NCI-H446 (cell line): ENCODE data around the gene PLXNC1.

ENCODE experiments used
- DNase-seq, 2 experiments: peaks; one replicate each; lab custom pipeline; 2025; lab: John Stamatoyannopoulos, UW

PLXNC1 gene

DNA sequence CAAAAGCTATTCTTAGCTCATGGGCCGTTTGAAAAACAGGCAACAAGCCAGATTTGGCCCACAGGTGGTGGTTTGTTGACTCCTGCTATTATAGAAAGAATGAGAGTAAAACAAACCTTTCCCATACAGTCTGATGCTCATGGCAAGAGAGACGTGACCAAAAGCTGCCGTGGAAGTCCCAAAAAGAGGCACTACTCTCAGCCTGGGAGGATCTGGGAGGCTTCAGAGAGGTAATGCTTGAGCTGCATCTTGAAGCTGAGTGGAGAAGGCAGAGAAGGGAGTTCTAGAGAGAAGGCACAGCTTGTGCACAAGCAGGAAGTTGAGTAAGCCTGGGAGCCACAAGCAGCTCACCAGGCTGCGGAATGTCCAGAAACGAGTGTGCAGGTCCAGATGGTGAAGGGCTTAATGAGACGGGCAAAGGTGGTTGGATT lies 9.6 kb downstream of the PLXNC1 start:
- no peak for DNase-seq

DNA sequence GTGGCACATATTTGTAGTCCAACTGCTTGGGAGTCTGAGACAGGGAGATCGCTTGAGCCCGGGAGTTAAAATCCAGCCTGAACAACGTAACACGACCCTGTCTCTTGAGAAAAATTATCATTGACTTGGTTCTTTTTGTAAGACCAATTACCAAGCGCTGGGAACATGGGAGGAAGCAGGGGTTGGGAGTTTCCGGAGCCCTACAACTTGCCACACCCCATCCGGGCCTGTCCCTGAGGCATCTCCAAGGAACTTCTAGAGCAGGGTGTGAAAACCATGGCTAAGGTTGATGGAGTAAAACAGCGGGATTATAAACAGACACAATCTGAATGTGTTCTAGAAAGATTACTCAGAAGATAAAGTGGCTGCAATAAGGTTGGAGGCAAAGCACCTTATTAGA lies 10.3 kb downstream of the PLXNC1 start:
- no peak for DNase-seq

- DNase-seq: no peak
Observed at GRCh38 chr12:94162108-94162507, 13.7 kb downstream of the PLXNC1 start.

DNA sequence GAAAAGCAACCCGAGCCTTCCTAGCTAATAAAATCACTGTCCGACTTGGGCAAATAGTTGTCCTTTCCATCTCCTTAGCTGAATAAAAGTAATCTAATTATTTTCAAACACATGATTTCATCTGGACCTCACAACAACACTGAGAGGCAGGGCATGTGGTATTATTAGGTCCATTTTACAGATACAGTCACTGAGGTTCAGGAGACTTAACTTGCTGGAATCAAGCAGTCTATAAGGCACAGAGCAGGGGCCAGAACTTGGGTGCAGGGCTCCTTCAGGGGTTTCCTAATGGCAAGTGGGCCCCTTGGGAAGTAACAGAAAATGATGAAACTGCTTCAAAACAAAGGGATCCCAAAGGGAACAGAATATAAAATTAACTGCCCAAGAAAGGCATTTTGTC lies 15.5 kb downstream of the PLXNC1 start:
- no peak for DNase-seq

GRCh38 chr12:94165138-94165537 lies 16.8 kb downstream of the PLXNC1 start:
- DNase-seq: no peak

GRCh38 chr12:94165670-94166364 lies 17.4 kb downstream of the PLXNC1 start:
- DNase-seq: no peak

DNA sequence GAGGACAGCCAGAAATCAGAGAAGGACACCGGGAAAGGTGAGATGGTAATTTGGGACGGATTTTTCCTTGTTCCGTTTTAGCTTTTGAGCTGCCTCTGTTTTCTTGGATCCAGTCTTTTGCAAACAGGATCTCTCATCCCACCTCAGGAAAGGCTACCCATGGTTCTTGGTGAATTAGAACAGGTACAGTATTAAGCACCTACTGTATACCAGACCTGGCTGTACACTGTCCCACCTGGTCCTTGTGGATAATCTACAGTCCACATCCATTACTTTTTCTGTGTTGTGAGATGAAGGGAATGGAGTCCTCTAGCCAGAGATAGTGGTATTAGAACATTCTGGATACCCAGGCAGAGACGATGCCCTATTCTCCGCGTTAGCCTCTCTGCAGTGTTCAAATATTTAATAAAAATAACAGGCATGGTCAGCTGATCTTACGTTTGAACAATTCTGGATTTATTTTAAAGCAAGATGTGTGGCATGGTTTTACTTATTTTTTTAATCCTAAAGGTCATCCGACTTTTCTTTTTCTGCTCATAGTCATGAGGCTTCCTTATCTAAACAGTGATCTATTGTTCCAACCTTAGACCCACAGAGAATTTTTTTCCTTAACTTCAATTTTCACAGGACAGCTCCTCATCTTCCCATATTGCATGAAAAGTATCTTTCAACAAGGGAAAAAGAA lies 18.8 kb downstream of the PLXNC1 start:
- DNase-seq: no peak

DNA sequence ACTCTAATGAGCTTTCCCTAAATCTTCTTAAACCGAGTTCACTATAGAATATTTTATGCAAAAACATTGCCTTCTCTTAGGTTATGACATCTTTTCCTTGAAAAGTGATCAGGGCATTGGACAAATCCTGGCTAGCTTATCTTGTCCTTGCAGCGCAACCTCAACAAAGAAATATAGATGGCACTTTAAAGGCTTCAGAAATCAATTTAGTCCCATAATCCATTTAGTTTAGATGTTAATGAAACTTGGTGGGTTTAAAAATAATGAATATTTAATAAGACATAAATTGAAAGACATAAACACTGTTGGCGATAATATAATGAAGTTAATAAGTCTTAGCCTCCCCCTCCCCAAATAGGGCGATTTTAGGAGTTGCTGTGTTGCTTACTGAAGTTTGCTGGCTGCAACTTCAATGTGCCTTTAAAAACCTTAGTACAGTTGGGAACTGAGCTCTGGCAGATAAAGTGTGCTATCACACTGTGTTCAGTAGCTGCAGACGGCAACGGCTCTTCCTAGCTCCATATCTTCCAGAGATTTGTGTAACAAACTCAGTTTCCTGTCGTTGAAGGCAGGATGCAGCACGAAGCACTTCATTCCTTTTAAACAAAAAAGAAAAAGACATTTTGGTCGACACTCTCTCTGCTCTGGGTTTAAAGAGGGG lies 19.5 kb downstream of the PLXNC1 start:
- no peak for DNase-seq

GRCh38 chr12:94169495-94169894 lies 21.1 kb downstream of the PLXNC1 start:
- DNase-seq: no peak

DNA sequence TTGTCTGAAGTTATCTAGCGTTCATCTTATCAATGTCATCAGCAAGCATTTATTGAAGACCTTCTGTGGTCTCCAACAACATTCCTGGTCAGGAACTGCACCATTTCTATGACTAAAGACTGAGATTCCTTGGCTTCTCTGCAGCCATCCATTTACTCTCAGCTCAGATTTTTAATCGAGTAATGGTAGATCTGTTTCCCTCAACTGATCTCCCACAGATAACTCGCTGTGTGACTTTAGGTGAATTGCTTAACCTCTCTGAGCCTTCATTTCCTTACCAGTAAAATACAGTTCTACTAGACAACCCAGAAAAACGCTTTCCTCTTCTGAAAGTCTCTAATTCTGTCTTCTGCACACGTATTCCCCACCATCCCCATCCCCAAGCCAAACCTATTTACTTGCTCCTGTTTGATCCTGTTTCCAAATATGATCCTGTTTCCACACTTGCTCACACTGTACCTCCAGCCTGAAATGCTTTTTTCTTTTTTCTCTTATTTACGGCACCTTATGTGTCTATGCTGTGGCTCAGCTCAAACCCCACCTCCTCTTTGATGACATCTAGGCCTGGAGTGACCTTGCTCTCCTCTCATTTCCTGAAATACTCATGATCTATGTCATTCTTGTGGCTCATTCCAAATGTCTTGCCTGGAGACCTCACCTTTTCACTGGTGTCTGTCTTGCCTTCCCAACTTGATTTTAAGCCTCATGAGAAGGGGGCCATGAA lies 21.8 kb downstream of the PLXNC1 start:
- DNase-seq: no peak

GRCh38 chr12:94170690-94171594 lies 22.6 kb downstream of the PLXNC1 start:
- DNase-seq: no peak

DNA sequence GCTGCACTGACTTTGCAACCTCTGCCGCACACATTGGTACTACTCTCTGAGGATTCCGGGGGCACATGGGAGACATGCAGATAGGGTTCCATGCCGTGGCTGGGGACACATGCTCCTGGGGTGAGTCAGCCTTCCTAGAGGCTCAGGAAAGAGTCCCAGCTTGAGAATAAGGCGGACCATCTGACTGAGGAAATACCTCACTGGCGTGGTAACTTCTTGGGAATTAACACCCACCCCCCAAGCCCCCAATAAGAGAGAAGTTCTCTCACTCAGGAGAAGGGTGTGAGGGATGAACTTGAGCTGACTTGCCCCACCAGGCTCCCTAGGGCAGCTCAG lies 23.2 kb downstream of the PLXNC1 start:
- no peak for DNase-seq

GRCh38 chr12:94172031-94172430 lies 23.7 kb downstream of the PLXNC1 start:
- DNase-seq: peak in 1 of 2 experiments; percentile 10

DNA sequence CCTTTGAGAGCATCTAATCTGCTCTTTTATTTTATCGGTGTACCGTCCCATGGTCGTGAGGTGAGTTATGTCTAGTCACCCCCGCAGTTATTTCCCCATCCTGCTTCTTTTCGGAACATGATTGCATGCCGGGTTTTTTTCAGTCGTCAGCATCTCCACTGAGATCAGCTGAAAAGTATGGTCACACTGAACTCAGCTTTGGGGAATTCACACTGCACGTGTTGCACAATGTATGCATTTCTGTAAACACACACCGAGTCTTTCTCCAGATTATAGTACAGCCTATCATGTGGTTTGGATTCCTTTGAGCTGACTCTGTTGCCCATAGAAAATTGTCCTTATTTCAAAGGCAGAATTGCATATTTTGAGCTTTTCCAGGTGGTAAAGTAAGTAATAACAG lies 24.6 kb downstream of the PLXNC1 start:
- DNase-seq: no peak

- no peak for DNase-seq
Observed at GRCh38 chr12:94173660-94174265, 25.4 kb downstream of the PLXNC1 start.

DNA sequence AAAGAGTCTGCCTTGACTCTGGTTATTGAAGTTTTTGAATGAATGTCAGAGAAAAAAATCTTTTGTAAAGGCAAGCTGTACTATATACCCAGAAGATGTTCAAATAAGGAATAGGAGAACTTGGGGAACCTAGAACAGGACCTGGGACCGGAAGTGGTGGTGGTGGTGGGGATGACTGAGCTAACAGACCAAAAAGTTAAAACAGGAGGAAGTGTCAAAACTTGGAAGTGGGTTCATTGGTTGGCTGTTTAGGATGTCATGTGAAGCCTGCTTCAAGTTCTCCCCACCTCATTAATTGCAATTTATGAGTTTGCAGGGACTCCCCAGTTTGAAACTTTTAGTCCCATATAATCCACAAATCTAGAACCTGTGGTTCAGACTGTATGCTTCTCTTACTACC lies 26.2 kb downstream of the PLXNC1 start:
- DNase-seq: no peak

DNA sequence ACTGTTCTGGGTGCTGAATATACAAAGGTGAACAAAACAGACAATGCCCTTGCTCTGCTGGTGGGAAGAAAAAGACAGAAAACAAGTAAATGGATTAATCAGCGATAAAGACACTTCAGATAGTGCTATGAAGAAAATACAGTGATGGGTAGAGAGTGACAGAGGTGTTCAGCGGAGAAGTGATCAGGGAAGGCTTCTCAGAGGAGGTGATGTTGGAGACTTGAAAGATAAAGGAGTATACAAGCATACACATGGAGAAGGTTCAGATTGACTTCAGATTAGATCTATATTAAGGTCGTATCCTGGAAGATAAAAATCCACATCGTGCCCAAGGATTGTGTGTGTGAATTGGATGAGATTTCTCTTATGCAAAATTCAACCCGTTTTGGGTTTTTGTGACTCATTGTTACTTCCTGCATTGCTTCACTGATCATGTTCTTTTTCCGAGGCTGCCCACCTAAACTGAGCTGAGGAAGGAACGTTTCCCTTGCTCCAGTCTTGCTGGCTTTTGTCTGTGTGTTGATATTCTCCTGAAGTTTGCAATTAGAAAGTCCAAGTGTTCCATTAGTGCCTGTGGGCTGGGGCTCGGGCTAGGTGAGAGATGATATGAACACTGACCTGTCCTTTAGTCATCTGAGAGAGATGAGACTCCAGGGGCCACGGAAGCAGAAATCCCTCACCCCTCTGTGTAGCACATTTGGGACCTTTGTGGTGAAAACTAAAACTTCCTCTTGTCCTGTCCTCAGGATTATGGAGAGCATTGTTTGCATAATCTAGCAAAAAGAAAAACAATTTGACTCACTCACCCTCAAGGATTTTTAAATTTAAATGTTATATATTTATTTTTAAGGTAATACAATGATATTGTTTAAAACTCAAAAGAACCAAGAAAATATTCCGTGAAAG lies 27.6 kb downstream of the PLXNC1 start:
- DNase-seq: no peak

DNA sequence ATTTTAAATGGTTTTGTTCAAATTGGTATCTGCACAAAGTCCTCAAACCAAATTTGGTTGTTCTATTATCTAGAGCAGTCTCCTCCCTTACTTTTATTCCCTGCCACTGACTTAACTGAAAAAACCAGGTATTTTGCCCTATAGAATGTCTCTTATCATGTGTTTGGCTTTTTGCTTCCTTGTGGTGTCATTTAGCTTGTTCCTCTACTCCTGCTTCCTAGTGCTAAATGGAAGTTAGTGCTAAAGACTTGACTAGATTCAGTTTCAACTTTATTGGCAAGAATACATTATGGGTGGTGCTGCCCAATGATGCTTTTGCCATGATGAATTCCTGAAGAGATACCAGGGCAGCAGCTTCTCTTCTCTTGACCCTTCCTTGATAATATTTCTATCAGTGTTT lies 29.7 kb downstream of the PLXNC1 start:
- no peak for DNase-seq

DNA sequence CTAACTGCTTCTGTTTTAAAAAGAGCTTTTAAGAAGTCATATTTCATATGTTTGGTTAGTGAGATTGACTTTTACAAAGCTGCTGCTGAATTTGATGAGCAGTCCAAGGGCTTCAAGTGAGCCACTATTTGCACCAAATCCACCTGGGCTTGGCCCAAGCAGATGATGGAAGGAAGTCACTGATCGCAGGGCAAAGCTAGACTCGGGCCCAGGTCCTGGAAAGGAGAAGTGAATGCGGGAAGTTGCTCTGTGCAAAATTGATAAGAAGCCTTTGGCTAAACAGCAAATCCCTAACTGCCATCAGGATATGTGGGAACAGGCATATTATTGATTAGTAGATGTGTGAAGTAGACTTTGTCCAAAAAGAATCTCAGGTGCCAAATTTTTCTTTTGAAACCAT lies 30.5 kb downstream of the PLXNC1 start:
- no peak for DNase-seq

GRCh38 chr12:94179723-94180122 lies 31.3 kb downstream of the PLXNC1 start:
- no peak for DNase-seq
